Karpas-422 (cell line): ENCODE data around the gene OR1E2. TPM values are rescaled to one million over a fixed set of nuclear protein-coding genes. Genes with fewer than 3 reads are reported as not detected.
A peak's percentile ranks its signal among the peaks of the same experiment; 100 is the strongest.

Experiments used
- DNase-seq: peaks from one replicate; pipeline ENCODE4 v3.0.0-alpha.2; 2015
- H2AFZ ChIP-seq: fragments of 200-600 bp; sonication (generic); 2 replicates; pipeline ENCODE4 v1.6.1; 2014; ENCODE audit warnings: antibody characterized with exemption, low read length, mixed read lengths
- H3K27ac ChIP-seq: fragments of 200-600 bp; sonication (generic); 2 replicates; pipeline ENCODE4 v1.5.1; 2014; ENCODE audit warnings: mild to moderate bottlenecking, low read length, moderate library complexity
- H3K27me3 ChIP-seq: fragments of 200-600 bp; sonication (generic); 2 replicates; pipeline ENCODE4 v1.6.1; 2014; ENCODE audit warnings: low read length, mixed read lengths
- H3K36me3 ChIP-seq: fragments of 200-600 bp; sonication (generic); 2 replicates; pipeline ENCODE4 v1.6.1; 2014; ENCODE audit warnings: low read length, mixed read lengths; ENCODE audit not compliant: insufficient read depth
- H3K4me1 ChIP-seq: fragments of 200-600 bp; sonication (generic); 2 replicates; pipeline ENCODE4 v1.6.1; 2014; ENCODE audit warnings: mild to moderate bottlenecking, low read length, mixed read lengths
- H3K4me2 ChIP-seq: fragments of 200-600 bp; sonication (generic); 2 replicates; pipeline ENCODE4 v1.6.1; 2014; ENCODE audit warnings: low read length, low read depth, mild to moderate bottlenecking; ENCODE audit not compliant: poor library complexity, severe bottlenecking
- H3K4me3 ChIP-seq: fragments of 200-600 bp; sonication (generic); 2 replicates; pipeline ENCODE4 v1.5.1; 2014; ENCODE audit warnings: mild to moderate bottlenecking, antibody characterized with exemption, low read length, mixed read lengths
- H3K79me2 ChIP-seq: fragments of 200-600 bp; sonication (generic); 2 replicates; pipeline ENCODE4 v1.6.1; 2014; ENCODE audit warnings: mild to moderate bottlenecking, low read length, mixed read lengths
- H3K9ac ChIP-seq: fragments of 200-600 bp; sonication (generic); 2 replicates; pipeline ENCODE4 v1.6.0; 2014; ENCODE audit warnings: low read length
- H3K9me2 ChIP-seq: fragments of 200-600 bp; sonication (generic), shearing (Covaris generic); replicated peaks from 2 replicates; pipeline ENCODE4 v1.6.0; 2014; ENCODE audit warnings: mild to moderate bottlenecking, low read length, moderate library complexity; ENCODE audit not compliant: insufficient read depth
- H3K9me3 ChIP-seq: fragments of 300-700, 200-600 bp; sonication (generic); 2 replicates; pipeline ENCODE4 v1.6.1; 2014; ENCODE audit warnings: low read length, mixed read lengths
- H4K20me1 ChIP-seq: fragments of 200-600 bp; sonication (generic); 2 replicates; pipeline ENCODE4 v1.6.1; 2014; ENCODE audit warnings: mild to moderate bottlenecking, antibody characterized with exemption, low read length, low read depth; ENCODE audit not compliant: insufficient read depth
- total RNA-seq: library from RNA; depleted of rRNA; stranded (reverse); fragments of >200 nt; shearing (Covaris generic); gene quantifications from 2 replicates; pipeline ENCODE4 v1.2.3, GENCODE V29; 2014; ENCODE audit warnings: low replicate concordance; rRNA removed

OR1E2 gene
- not detected in 2 replicates for total RNA-seq

GRCh38 chr17:3433741-3434140, at the start of gene OR1E2:
Gene OR1E2 (minus strand): TSS chr17:3433841. CDS start chr17:3433841, 0 bp downstream.
- DNase-seq = no peak
- Histone ChIP-seq H3K9ac (no peak within 1 kb of the TSS), H3K9me2 (no peaks in the 10 kb centered on the region), H3K27ac (no peak within 1 kb of the TSS), H2AFZ (no peak within 1 kb of the TSS), H3K27me3 (no peaks in the 10 kb centered on the region), H3K4me3 (no peak within 1 kb of the TSS), H3K9me3 (no peaks in the 10 kb centered on the region), H3K36me3 (no peaks in the 10 kb centered on the region), H3K79me2 (no peaks in the 10 kb centered on the region), H3K4me1 (no peaks in the 10 kb centered on the region), H3K4me2 (no peak within 1 kb of the TSS), H4K20me1 (no peaks in the 10 kb centered on the region)

- no peak for DNase-seq
- H3K79me2 ChIP-seq = no peaks in the 10 kb centered on the region
- H2AFZ ChIP-seq = no peak overlapping the region
- no peaks in the 10 kb centered on the region for H3K36me3 ChIP-seq
- H3K9me3 ChIP-seq = no peaks in the 10 kb centered on the region
- H3K9ac ChIP-seq = no peak overlapping the region
- no peaks in the 10 kb centered on the region for H3K4me1 ChIP-seq
- H3K27me3 ChIP-seq = no peaks in the 10 kb centered on the region
- H4K20me1 ChIP-seq = no peaks in the 10 kb centered on the region
- no peak overlapping the region for H3K4me2 ChIP-seq
- H3K9me2 ChIP-seq = no peaks in the 10 kb centered on the region
- no peak overlapping the region for H3K4me3 ChIP-seq
- H3K27ac ChIP-seq = no peak overlapping the region
Observed at GRCh38 chr17:3482852-3483251, 49.2 kb upstream of the OR1E2 start.

GRCh38 chr17:3479988-3480387, 46.3 kb upstream of the OR1E2 start:
- Histone ChIP-seq H3K27me3 (no peaks in the 10 kb centered on the region), H3K9me3 (no peaks in the 10 kb centered on the region), H3K9ac (no peak overlapping the region), H3K36me3 (no peaks in the 10 kb centered on the region), H3K9me2 (no peaks in the 10 kb centered on the region), H4K20me1 (no peaks in the 10 kb centered on the region), H3K4me3 (no peak overlapping the region), H3K4me1 (peaks cover 11% of the 10 kb centered on the region), H3K79me2 (no peaks in the 10 kb centered on the region), H3K27ac (no peak overlapping the region), H3K4me2 (no peak overlapping the region), H2AFZ (no peak overlapping the region)
- no peak for DNase-seq

- no peaks in the 10 kb centered on the region for H3K27me3 ChIP-seq
- H3K4me3 ChIP-seq = peak within 1 kb of the TSS; percentile 48
- no peaks in the 10 kb centered on the region for H3K9me2 ChIP-seq
Observed at GRCh38 chr17:3475812-3476610, 42.4 kb upstream of the OR1E2 start, which contains the start of gene ASPA. Gene ASPA (plus strand): TSS chr17:3475997. CDS start chr17:3476160, 163 bp downstream.

GRCh38 chr17:3475251-3475685, 41.6 kb upstream of the OR1E2 start:
- Histone ChIP-seq H3K36me3 (no peaks in the 10 kb centered on the region), H3K4me1 (peaks cover 11% of the 10 kb centered on the region), H3K4me3 (no peak overlapping the region), H3K4me2 (no peak overlapping the region), H3K27ac (no peak overlapping the region), H3K79me2 (no peaks in the 10 kb centered on the region), H2AFZ (no peak overlapping the region), H3K9ac (no peak overlapping the region), H3K27me3 (no peaks in the 10 kb centered on the region), H3K9me2 (no peaks in the 10 kb centered on the region), H4K20me1 (no peaks in the 10 kb centered on the region), H3K9me3 (no peaks in the 10 kb centered on the region)
- DNase-seq = no peak

More at GRCh38 chr17:3475812-3476610, 42.4 kb upstream of the OR1E2 start, which contains the start of gene ASPA:
- Histone ChIP-seq H3K9ac (no peak within 1 kb of the TSS), H3K79me2 (no peaks in the 10 kb centered on the region), H3K4me1 (peaks cover 11% of the 10 kb centered on the region), H3K36me3 (no peaks in the 10 kb centered on the region), H2AFZ (peak within 1 kb of the TSS; percentile 60; the same call in 1 of the 2 replicates), H3K27ac (no peak within 1 kb of the TSS), H4K20me1 (no peaks in the 10 kb centered on the region), H3K9me3 (no peaks in the 10 kb centered on the region), H3K4me2 (peak within 1 kb of the TSS; percentile 61)
- DNase-seq = no peak

- Histone ChIP-seq H4K20me1 (no peaks in the 10 kb centered on the region), H3K9ac (no peak overlapping the region), H3K79me2 (no peaks in the 10 kb centered on the region), H2AFZ (no peak overlapping the region), H3K27ac (no peak overlapping the region), H3K4me1 (peaks cover 11% of the 10 kb centered on the region), H3K9me3 (no peaks in the 10 kb centered on the region), H3K36me3 (no peaks in the 10 kb centered on the region), H3K9me2 (no peaks in the 10 kb centered on the region), H3K27me3 (no peaks in the 10 kb centered on the region), H3K4me2 (no peak overlapping the region), H3K4me3 (no peak overlapping the region)
- no peak for DNase-seq
Observed at GRCh38 chr17:3474212-3474611, 40.6 kb upstream of the OR1E2 start.

- no peaks in the 10 kb centered on the region for H3K9me2 ChIP-seq
- no peaks in the 10 kb centered on the region for H3K27me3 ChIP-seq
- H3K9me3 ChIP-seq = no peaks in the 10 kb centered on the region
- no peak overlapping the region for H3K27ac ChIP-seq
- peaks cover 11% of the 10 kb centered on the region for H3K4me1 ChIP-seq
- H4K20me1 ChIP-seq = no peaks in the 10 kb centered on the region
- no peaks in the 10 kb centered on the region for H3K79me2 ChIP-seq
- DNase-seq = no peak
- no peak overlapping the region for H3K4me2 ChIP-seq
- no peak overlapping the region for H3K9ac ChIP-seq
- H2AFZ ChIP-seq = no peak overlapping the region
- H3K4me3 ChIP-seq = no peak overlapping the region
- no peaks in the 10 kb centered on the region for H3K36me3 ChIP-seq
Observed at GRCh38 chr17:3472137-3472536, 38.5 kb upstream of the OR1E2 start.

- no peaks in the 10 kb centered on the region for H3K27me3 ChIP-seq
Observed at GRCh38 chr17:3471599-3471998, 38.0 kb upstream of the OR1E2 start, which contains the start of gene SPATA22. Gene SPATA22 (minus strand): TSS chr17:3471819. CDS start chr17:3469325, 2,494 bp downstream.

More at GRCh38 chr17:3471599-3471998, 38.0 kb upstream of the OR1E2 start, which contains the start of gene SPATA22:
- Histone ChIP-seq H3K27ac (no peak within 1 kb of the TSS), H3K36me3 (no peaks in the 10 kb centered on the region), H3K9me2 (no peaks in the 10 kb centered on the region), H3K4me3 (no peak within 1 kb of the TSS), H4K20me1 (no peaks in the 10 kb centered on the region), H3K79me2 (no peaks in the 10 kb centered on the region), H3K9ac (no peak within 1 kb of the TSS), H3K4me1 (peaks cover 10% of the 10 kb centered on the region), H3K4me2 (no peak within 1 kb of the TSS), H3K9me3 (no peaks in the 10 kb centered on the region), H2AFZ (no peak within 1 kb of the TSS)
- no peak for DNase-seq
